A673 (cell line): Measurements from ENCODE around the gene HPSE2. TPM values are rescaled to one million over a fixed set of nuclear protein-coding genes. Genes with fewer than 3 reads are reported as not detected.

ENCODE experiments used
- BruUV-seq: library from RNA; stranded (reverse); fragments of 400-500 nt; replicated peaks from 2 replicates; lab custom pipeline; 2021; lab: Mats Ljungman, UMichigan
- CTCF ChIA-PET: fragments of 300-600 bp; sonication (Branson Sonifier 250); formaldehyde crosslinking; loops from one replicate; lab custom pipeline; 2022; ENCODE audit warnings: antibody characterized with exemption; lab: Charles Lee
- POLR2A ChIA-PET: fragments of 300-600 bp; sonication (Branson Sonifier 250); formaldehyde crosslinking; loops from one replicate; lab custom pipeline; 2022; ENCODE audit warnings: antibody characterized with exemption; ENCODE audit not compliant: low non-redundant PET; lab: Charles Lee
- DNase-seq: peaks from one replicate; pipeline ENCODE4 v3.0.0-alpha.2; 2015; ENCODE audit warnings: low spot score
- H3K27ac ChIP-seq: fragments of 200-600 bp; sonication (generic); 2 replicates; pipeline ENCODE4 v1.5.1; 2016; ENCODE audit warnings: mixed run types, low read depth, mild to moderate bottlenecking, mixed read lengths, antibody characterized with exemption, low read length; ENCODE audit not compliant: poor library complexity, severe bottlenecking
- H3K27me3 ChIP-seq: fragments of 200-600 bp; sonication (generic); replicated peaks from 2 replicates; pipeline ENCODE4 v1.6.1; 2017; ENCODE audit warnings: mixed run types, low read depth, mild to moderate bottlenecking, mixed read lengths, antibody characterized with exemption, low read length; ENCODE audit not compliant: insufficient read depth, poor library complexity
- H3K36me3 ChIP-seq: fragments of 200-600 bp; sonication (generic); 2 replicates; pipeline ENCODE4 v1.6.1; 2016; ENCODE audit warnings: mixed run types, mild to moderate bottlenecking, mixed read lengths, antibody characterized with exemption, low read length; ENCODE audit not compliant: insufficient read depth, poor library complexity, severe bottlenecking
- H3K4me1 ChIP-seq: fragments of 200-600 bp; sonication (generic); 2 replicates; pipeline ENCODE4 v1.6.1; 2017; ENCODE audit warnings: mixed run types, mild to moderate bottlenecking, mixed read lengths, antibody characterized with exemption, low read length; ENCODE audit not compliant: insufficient read depth, poor library complexity, severe bottlenecking
- H3K4me3 ChIP-seq: fragments of 200-600 bp; sonication (generic); 2 replicates; pipeline ENCODE4 v1.5.1; 2016; ENCODE audit warnings: low read depth, mixed run types, mild to moderate bottlenecking, mixed read lengths, low read length; ENCODE audit not compliant: poor library complexity, severe bottlenecking
- H3K9me3 ChIP-seq: fragments of 200-600 bp; sonication (generic); 2 replicates; pipeline ENCODE4 v1.6.1; 2016; ENCODE audit warnings: mixed run types, low read depth, mild to moderate bottlenecking, mixed read lengths, antibody characterized with exemption, low read length; ENCODE audit not compliant: poor library complexity, severe bottlenecking
- EZH2 ChIP-seq: fragments of 200-600 bp; sonication (generic); IDR thresholded peaks from 2 replicates; pipeline ENCODE4 v1.6.1; 2017; ENCODE audit warnings: borderline replicate concordance, low read depth, mild to moderate bottlenecking, mixed read lengths, antibody characterized with exemption, low read length; ENCODE audit not compliant: poor library complexity, severe bottlenecking
- intact Hi-C: fragments of 100-400 bp; cut with micrococcal nuclease; formaldehyde crosslinking; loops from one replicate; pipeline ENCODE4 v1.10.0; 2022; ENCODE audit not compliant: unreplicated experiment
- total RNA-seq: library from RNA; stranded (reverse); gene quantifications from 2 replicates; pipeline ENCODE4 v1.2.3, GENCODE V29; 2021
- TF ChIP-seq, protein P1 (sequence below): fragments of 300-800, 200-600 bp; sonication (generic); conservative IDR thresholded peaks from 2 replicates; pipeline ENCODE4 v1.5.1; 2017; ENCODE audit warnings: low read depth, mild to moderate bottlenecking, antibody characterized with exemption, low read length, moderate library complexity, mixed read lengths

HPSE2 gene
- total RNA-seq, 1 experiment from 2014 or later: not detected

DNA sequence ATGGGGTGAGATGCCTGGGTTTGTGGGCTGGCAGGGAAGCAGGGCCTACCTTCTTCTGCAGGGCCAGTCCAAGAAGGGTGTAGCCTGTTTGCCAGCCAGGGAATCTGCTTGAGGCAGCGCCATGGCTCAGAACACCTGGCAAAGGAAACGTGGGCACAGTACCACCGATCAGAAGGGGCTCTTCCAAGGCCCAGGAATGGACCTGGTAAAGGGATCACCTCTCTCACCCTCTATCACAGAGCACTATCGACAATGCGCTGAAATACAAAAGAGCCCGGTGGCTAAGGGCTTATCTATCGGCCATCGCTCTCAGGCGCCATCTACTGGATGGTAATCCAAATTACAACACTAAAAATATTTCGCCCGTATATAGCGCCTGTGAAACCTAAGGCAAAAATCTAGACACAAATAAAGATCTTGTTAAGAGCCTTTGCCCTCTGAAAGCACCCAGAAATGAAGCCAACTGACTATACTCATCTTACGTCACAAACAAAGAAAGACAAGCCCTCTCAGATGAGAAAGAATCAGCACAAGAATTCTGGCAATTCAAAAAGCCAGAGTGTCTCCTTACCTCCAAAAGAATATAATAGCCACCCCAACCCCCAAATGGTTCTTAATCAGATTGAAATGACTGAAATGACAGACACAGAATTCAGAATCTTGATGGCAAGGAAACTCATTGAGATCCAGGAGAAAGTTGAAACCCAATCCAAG lies 571.2 kb downstream of the HPSE2 start:
- no peak overlapping the region for H3K27ac ChIP-seq
- peaks cover 9% of the 10 kb centered on the region for H3K9me3 ChIP-seq
- no peaks in the 10 kb centered on the region for H3K36me3 ChIP-seq
- BruUV-seq: no TSS peak
- no peak overlapping the region for H3K4me3 ChIP-seq
- no peak for TF ChIP-seq EZH2
- TF ChIP-seq, protein P1, sequence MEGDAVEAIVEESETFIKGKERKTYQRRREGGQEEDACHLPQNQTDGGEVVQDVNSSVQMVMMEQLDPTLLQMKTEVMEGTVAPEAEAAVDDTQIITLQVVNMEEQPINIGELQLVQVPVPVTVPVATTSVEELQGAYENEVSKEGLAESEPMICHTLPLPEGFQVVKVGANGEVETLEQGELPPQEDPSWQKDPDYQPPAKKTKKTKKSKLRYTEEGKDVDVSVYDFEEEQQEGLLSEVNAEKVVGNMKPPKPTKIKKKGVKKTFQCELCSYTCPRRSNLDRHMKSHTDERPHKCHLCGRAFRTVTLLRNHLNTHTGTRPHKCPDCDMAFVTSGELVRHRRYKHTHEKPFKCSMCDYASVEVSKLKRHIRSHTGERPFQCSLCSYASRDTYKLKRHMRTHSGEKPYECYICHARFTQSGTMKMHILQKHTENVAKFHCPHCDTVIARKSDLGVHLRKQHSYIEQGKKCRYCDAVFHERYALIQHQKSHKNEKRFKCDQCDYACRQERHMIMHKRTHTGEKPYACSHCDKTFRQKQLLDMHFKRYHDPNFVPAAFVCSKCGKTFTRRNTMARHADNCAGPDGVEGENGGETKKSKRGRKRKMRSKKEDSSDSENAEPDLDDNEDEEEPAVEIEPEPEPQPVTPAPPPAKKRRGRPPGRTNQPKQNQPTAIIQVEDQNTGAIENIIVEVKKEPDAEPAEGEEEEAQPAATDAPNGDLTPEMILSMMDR: peak; percentile 69
- ChIA-PET CTCF (interaction anchor here (0.9 kb wide), 1 partner anchor 198 kb away, joined by 3 read pairs; no protein-coding TSS in a partner anchor), POLR2A (no interaction called here)
- intact Hi-C loops: loop anchor here (1.0 kb wide), 1 partner anchor 197 kb away; no protein-coding TSS in a partner anchor
- peaks cover 5% of the 10 kb centered on the region for H3K27me3 ChIP-seq
- peak; percentile 58 for DNase-seq
- no peaks in the 10 kb centered on the region for H3K4me1 ChIP-seq

DNA sequence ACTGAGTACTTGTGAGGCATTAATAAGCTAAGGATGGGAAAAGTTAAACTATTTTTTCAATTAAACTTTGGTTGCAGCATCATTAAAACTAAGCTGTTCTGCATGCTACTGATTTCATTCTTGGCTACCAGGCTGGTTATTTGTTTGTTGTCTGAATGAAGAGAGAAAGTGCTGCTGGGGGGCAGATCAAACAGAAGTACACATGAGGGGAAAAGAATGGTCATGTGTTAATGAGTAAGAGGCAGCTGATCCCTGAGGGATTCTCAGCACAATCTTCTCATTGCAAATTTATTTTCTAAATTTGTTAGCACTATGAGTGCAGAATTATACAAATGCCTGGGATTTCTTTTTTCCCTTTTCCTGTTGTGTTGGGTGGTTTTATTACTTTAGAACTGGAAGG lies 575.7 kb downstream of the HPSE2 start:
- intact Hi-C loops: no loop called here
- Histone ChIP-seq H3K4me3 (no peak overlapping the region), H3K27ac (no peak overlapping the region), H3K9me3 (peaks cover 4% of the 10 kb centered on the region), H3K27me3 (peaks cover under 1% of the 10 kb centered on the region), H3K4me1 (no peaks in the 10 kb centered on the region), H3K36me3 (no peaks in the 10 kb centered on the region)
- ChIA-PET POLR2A (no interaction called here), CTCF (no interaction called here)
- no peak for DNase-seq
- BruUV-seq: no TSS peak
- no peak for TF ChIP-seq EZH2
- TF ChIP-seq, protein P1: no peak

DNA sequence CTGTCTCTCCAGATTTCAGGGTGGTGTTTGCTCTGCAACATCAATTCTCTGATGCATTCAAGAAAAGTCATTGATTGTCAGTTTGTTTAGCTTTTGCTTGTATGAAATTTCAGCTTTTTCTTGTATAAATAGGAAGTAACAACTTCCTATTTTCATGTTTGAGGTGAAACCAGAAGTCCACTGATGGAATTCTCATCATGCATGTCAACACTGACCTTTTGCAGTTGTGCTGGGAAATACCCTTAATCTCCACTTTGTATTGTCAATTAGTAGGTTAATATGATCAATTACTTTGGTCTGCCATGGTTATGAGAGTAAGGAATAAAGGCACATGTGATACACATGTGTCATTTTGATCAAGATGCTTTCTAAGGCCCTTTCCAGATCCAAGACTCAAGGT lies 580.2 kb downstream of the HPSE2 start:
- Histone ChIP-seq H3K4me3 (no peak overlapping the region), H3K4me1 (no peaks in the 10 kb centered on the region), H3K27ac (no peak overlapping the region), H3K9me3 (no peaks in the 10 kb centered on the region), H3K27me3 (peaks cover 37% of the 10 kb centered on the region), H3K36me3 (no peaks in the 10 kb centered on the region)
- no TSS peak for BruUV-seq
- no peak for DNase-seq
- intact Hi-C loops: no loop called here
- ChIA-PET POLR2A (no interaction called here), CTCF (no interaction called here)
- no peak for TF ChIP-seq EZH2
- TF ChIP-seq, protein P1: no peak
